Kidney (tissue), 14 donors: ENCODE data around the gene SORBS2. TPM values are rescaled to one million over a fixed set of nuclear protein-coding genes. Genes with fewer than 3 reads are reported as not detected.
A peak's percentile ranks its signal among the peaks of the same experiment; 100 is the strongest.

Source experiments
- DNase-seq, 5 donors: peaks; one replicate each; pipeline ENCODE4 v3.0.0-alpha.2; 2013 to 2020
- FAIRE-seq: peaks from 2 replicates; lab custom pipeline; 2012; peaks lifted over from hg19 to GRCh38; lab: Jason Lieb, UNC
- H3K27ac ChIP-seq, 2 donors: one replicate each; pipeline ENCODE4 v1.7.0; 2013; ENCODE audit warnings: low read depth in 2 of 2, low read length in 2 of 2, inconsistent platforms in 1 of 2
- H3K27me3 ChIP-seq: one replicate; pipeline ENCODE4 v1.7.1; 2013; ENCODE audit warnings: low read length, inconsistent platforms; ENCODE audit not compliant: control insufficient read depth, insufficient read depth
- H3K36me3 ChIP-seq, 3 donors: one replicate each; pipeline versions ENCODE4 v1.7.0 to v1.7.1; 2013; ENCODE audit warnings: low read length in 3 of 3, control low read depth in 1 of 3, inconsistent platforms in 1 of 3; ENCODE audit not compliant: insufficient read depth in 3 of 3, control insufficient read depth in 2 of 3
- H3K4me1 ChIP-seq, 3 donors: one replicate each; pipeline versions ENCODE4 v1.7.0 to v1.7.1; 2013; ENCODE audit warnings: low read length in 3 of 3, inconsistent platforms in 1 of 3, low read depth in 1 of 3; ENCODE audit not compliant: control insufficient read depth in 2 of 3, insufficient read depth in 2 of 3
- H3K4me3 ChIP-seq, 3 donors: one replicate each; pipeline versions ENCODE4 v1.7.0 to v1.8.1; 2013; ENCODE audit warnings: low read length in 3 of 3, control low read depth in 1 of 3, inconsistent platforms in 1 of 3
- H3K9ac ChIP-seq, 3 donors: one replicate each; pipeline versions ENCODE4 v1.7.0 to v1.7.1; 2013; ENCODE audit warnings: low read length in 3 of 3, control low read depth in 1 of 3, inconsistent platforms in 1 of 3
- H3K9me3 ChIP-seq, 3 donors: one replicate each; pipeline versions ENCODE4 v1.7.0 to v1.7.1; 2013; ENCODE audit warnings: low read length in 3 of 3, control low read depth in 1 of 3, inconsistent platforms in 1 of 3; ENCODE audit not compliant: control insufficient read depth in 2 of 3, insufficient read depth in 1 of 3
- intact Hi-C: fragments of 100-400 bp; cut with DNase I; formaldehyde crosslinking; loops from one replicate; pipeline ENCODE4 v1.11.1; 2022
- polyA plus RNA-seq: library from polyadenylated mRNA; stranded (reverse); fragments of 350-450 nt; fragmentation: Illumina TruSeq; extraction: RNeasy Lipid Tissue Mini Kit (QIAGEN cat#74804); gene quantifications from one replicate; pipeline ENCODE4 v1.2.3, GENCODE V29; 2014; ENCODE audit warnings: low read depth, low replicate concordance; ENCODE audit not compliant: insufficient read depth
- total RNA-seq: library from RNA; stranded (reverse); fragmentation: NEBNext Ultra II Directional; extraction: Animal tissue kit (Norgen Biotek cat#: 25700); gene quantifications from one replicate; pipeline ENCODE4 v1.2.1, GENCODE V29; 2021
- TF ChIP-seq, protein P1 (sequence below): IDR thresholded peaks from 3 replicates; pipeline ENCODE4 v1.5.1; 2012; ENCODE audit warnings: mild to moderate bottlenecking, moderate library complexity, borderline replicate concordance; ENCODE audit not compliant: insufficient read depth; ENCODE audit errors: extremely low read depth
- donor health status: control.
- donor health status: control.
- donor health status: control.
- donor health status: control.
- donor health status: control.
- donor health status: DM: yes; HTN: yes; CAD: no.
- donor health status: Normal renal cell carcinoma (clear cell type).

Gene SORBS2
- total and polyA plus RNA-seq, 2 donors from 2014 or later = 26.0 to 127 TPM

DNA sequence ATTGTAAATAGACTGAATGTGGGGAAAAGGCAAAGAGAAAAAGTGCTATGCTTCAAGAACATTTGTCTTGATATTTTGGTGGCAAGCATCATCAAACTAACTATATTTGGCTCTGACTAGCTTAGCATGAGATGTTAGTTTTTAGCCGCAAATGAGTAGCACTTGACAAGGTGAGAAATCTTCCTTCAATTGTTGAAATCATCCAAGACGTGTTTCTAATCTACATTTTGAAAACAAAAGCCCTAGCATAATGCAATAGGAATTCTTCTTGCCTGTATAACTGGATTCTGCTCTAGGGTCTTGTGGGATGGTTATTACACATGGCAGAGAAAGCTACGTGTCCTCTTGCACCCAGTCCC is 92.5 kb downstream of the SORBS2 start:
- intact Hi-C loops = no loop called here
- FAIRE-seq = no peak
- Histone ChIP-seq H3K9me3 (no peaks in the 10 kb centered on the region), H3K27me3 (no peaks in the 10 kb centered on the region), H3K36me3 (no peaks in the 10 kb centered on the region), H3K27ac (peak overlapping the region; percentile 68 to 82), H3K9ac (peak overlapping the region in 1 of 3 donors; percentile 34), H3K4me3 (peak overlapping the region in 1 of 3 donors; percentile 42), H3K4me1 (peaks cover 5 to 54% (median 29%) of the 10 kb centered on the region in 3 donors)
- TF ChIP-seq, protein P1, sequence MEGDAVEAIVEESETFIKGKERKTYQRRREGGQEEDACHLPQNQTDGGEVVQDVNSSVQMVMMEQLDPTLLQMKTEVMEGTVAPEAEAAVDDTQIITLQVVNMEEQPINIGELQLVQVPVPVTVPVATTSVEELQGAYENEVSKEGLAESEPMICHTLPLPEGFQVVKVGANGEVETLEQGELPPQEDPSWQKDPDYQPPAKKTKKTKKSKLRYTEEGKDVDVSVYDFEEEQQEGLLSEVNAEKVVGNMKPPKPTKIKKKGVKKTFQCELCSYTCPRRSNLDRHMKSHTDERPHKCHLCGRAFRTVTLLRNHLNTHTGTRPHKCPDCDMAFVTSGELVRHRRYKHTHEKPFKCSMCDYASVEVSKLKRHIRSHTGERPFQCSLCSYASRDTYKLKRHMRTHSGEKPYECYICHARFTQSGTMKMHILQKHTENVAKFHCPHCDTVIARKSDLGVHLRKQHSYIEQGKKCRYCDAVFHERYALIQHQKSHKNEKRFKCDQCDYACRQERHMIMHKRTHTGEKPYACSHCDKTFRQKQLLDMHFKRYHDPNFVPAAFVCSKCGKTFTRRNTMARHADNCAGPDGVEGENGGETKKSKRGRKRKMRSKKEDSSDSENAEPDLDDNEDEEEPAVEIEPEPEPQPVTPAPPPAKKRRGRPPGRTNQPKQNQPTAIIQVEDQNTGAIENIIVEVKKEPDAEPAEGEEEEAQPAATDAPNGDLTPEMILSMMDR = no peak
- no peak for DNase-seq

DNA sequence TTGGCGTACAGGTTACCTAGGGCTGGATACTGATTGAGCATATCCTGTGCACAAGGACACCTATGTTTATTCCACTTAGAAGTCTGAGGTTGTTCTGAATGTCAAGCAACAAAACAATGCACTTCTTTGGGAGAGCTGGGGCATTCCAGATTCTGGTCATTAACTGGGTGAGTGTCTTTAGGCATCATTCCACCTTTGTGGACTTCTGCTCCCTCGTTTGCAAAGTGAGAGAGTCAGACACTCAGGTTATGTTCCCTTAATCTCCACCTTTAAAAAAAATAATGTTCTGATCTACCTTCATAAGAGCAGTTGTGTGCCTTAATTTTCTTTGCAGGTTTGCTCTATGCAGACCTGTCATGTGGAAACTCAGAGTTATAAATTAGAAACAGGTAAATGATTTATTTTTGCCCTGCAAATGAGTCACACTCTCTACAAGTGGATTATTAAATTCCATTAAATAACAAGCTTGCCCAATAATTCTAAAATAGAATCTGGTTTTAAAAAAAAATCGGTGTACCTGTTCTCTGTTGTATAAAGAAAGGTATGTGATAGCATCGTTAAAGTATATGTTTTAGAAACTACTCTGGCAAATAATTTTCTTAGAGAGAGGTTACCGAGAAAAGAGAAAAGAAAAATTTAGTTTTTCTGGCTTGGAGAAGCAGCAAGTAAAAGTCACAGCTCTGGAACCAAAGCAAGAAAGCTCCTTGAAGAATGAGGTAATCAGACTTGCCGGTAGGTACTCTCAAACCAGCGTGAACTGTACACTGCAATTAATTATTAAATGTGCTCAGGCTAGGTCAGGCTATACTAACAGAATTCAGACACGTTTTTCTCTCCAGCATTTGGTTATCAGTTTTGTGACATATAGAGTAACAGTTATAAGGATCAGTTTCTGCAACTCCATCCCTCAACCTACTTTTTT is 93.2 kb downstream of the SORBS2 start:
- FAIRE-seq (peak; percentile 77), DNase-seq (peak in 2 of 5 donors; percentile 78 to 86)
- no peaks in the 10 kb centered on the region for H3K9me3 ChIP-seq
- intact Hi-C loops = no loop called here
- TF ChIP-seq, protein P1 = no peak
- peaks cover 5 to 48% (median 29%) of the 10 kb centered on the region in 3 donors for H3K4me1 ChIP-seq
- H3K4me3 ChIP-seq = peak overlapping the region in 2 of 3 donors; percentile 22 to 42
- H3K27ac ChIP-seq = peak overlapping the region; percentile 68 to 82
- H3K36me3 ChIP-seq = no peaks in the 10 kb centered on the region
- peak overlapping the region in 1 of 3 donors; percentile 34 for H3K9ac ChIP-seq
- H3K27me3 ChIP-seq = no peaks in the 10 kb centered on the region

DNA sequence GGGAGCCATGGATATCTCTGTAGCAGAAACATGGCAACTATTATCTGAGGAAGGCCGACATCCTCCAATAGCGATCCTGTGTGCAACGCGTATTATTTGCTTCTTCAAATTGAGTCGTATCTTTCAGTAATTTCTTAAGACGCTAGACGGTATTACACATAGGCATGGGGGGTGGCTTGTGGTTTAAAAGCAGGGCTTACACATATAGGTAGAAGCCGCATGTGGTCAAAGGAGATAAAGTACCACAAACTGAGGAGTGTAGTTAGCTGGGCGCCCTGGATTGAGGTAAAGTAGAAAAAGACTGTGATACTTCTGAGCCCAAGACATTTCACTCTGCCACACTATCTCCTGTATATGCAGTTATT is 94.6 kb downstream of the SORBS2 start:
- no peaks in the 10 kb centered on the region for H3K36me3 ChIP-seq
- no peak for DNase-seq
- no peaks in the 10 kb centered on the region for H3K9me3 ChIP-seq
- TF ChIP-seq, protein P1 = no peak
- intact Hi-C loops = no loop called here
- H3K4me3 ChIP-seq = no peak overlapping the region
- peak overlapping the region; percentile 45 to 53 for H3K27ac ChIP-seq
- no peak for FAIRE-seq
- no peak overlapping the region for H3K9ac ChIP-seq
- H3K27me3 ChIP-seq = no peaks in the 10 kb centered on the region
- peaks cover 5 to 40% (median 24%) of the 10 kb centered on the region in 3 donors for H3K4me1 ChIP-seq
